Lower lobe of right lung (tissue), 2 donors: ENCODE results near the gene PPIB. TPM values are rescaled to one million over a fixed set of nuclear protein-coding genes. Genes with fewer than 3 reads are reported as not detected.

Experiments
- ATAC-seq, 2 donors: fragments of 200-7000 bp; cut with Tn5 transposase; one replicate each; pipeline ENCODE4 v1.9.1; 2020 to 2022; ENCODE audit warnings: mild to moderate bottlenecking in 2 of 2, moderate library complexity in 2 of 2
- DNase-seq: peaks from one replicate; pipeline ENCODE4 v3.0.0-alpha.2; 2020
- H3K27ac ChIP-seq: fragments of 200-600 bp; one replicate; pipeline ENCODE4 v1.8.0; 2022
- H3K27me3 ChIP-seq: fragments of 200-600 bp; one replicate; pipeline ENCODE4 v1.8.0; 2022; ENCODE audit warnings: low read depth
- H3K36me3 ChIP-seq: fragments of 200-600 bp; one replicate; pipeline ENCODE4 v1.8.0; 2022; ENCODE audit warnings: mild to moderate bottlenecking
- H3K4me1 ChIP-seq: fragments of 200-600 bp; one replicate; pipeline ENCODE4 v1.8.0; 2022
- H3K4me3 ChIP-seq: fragments of 200-600 bp; one replicate; pipeline ENCODE4 v1.8.0; 2022; ENCODE audit warnings: mild to moderate bottlenecking
- H3K9me3 ChIP-seq: fragments of 200-600 bp; one replicate; pipeline ENCODE4 v1.8.0; 2022
- intact Hi-C: fragments of 100-400 bp; cut with DNase I; formaldehyde crosslinking; loops from one replicate; pipeline ENCODE4 v1.11.0; 2022
- total RNA-seq: library from RNA; stranded (reverse); fragmentation: NEBNext Ultra II Directional; extraction: Animal tissue kit (Norgen Biotek cat#: 25700); gene quantifications from one replicate; pipeline ENCODE4 v1.2.1, GENCODE V29; 2021
- TF ChIP-seq, protein P1 (sequence below): fragments of 200-600 bp; IDR thresholded peaks from one replicate; pipeline ENCODE4 v1.8.0; 2022; ENCODE audit warnings: antibody characterized with exemption, mild to moderate bottlenecking
- donor health status: DM: no; HTN: yes; CAD: no; lungs with severe emphysema.

Gene PPIB
- total RNA-seq, 1 donor from 2014 or later, result 323 TPM

DNA sequence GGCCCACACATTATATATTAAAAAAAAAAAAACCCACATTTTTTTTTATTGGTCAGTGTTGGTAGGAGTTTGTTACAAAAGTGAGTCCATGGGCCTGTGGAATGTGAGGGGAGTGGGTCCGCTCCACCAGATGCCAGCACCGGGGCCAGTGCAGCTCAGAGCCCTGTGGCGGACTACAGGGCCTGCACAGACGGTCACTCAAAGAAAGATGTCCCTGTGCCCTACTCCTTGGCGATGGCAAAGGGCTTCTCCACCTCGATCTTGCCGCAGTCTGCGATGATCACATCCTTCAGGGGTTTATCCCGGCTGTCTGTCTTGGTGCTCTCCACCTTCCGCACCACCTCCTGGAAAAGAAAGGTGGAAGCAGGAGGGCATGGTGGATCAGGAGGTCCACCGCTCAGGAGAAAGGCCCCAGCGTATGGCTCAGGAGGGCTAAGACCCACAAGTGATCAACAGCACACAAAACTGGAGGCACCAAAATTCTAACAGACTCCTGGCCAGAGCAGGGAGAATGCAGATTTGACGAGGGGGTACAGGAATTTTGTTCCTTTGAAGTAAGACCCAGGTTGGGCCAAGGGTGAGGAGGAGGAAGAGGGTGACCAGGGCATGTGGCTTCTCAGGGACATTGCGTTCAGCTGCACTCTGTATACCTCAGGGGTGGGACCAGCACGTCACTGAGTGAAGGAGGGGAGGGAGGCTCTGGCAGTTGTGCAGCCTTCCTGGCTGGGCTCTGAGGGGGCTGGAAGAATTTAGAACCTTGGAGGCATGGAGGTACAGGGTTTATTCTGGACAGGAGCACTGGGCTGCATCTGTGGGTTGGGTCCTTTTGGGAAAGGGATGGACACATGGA lies 6.8 kb downstream of the PPIB start:
- intact Hi-C loops, result no loop called here

DNA sequence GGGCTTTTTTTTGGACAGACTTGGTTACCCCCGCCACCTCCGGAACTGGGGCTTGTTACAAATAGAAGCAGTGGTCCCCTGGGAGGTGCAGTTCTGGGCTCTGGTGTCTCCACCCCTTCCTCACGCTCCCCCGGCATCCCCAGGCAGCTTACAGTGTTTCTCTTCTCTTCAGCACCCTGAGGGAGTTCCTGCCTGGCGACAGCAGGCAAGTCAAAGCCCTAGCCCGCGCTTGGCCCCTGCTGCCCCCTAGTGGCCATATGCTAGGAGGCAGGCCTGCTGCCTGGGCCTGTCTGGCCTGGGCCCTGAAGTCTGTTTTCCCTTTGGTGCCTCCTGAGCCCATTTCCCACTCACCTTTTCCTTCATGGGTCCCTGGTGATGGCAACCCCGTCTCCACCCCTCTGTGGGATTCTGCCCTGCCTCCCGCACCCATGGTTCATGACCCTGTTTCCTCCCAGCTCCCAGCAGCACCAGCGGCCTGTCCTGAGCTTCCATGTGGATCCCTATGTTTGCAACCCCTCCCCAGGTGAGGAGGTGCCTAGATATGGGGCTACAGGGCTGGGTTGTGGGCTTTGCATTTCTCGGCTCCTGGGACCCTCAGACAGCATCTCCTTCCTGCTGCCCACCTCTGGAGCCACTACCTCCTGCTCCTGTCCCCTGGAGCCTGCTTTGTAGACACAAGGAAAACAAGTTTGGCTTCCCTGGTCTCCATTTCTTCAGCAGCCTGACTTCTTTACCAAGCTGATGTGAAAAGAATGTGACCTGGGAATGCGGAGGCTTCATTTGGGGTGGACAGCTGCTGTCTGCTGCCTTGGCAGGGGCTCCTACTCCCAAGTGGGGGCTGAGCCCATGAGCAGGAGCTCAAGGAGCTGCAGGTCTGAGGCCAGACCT lies 9.1 kb downstream of the PPIB start:
- Histone ChIP-seq H3K9me3 (no peaks in the 10 kb centered on the region), H3K36me3 (peaks cover 48% of the 10 kb centered on the region), H3K27ac (peak overlapping the region; percentile 4), H3K27me3 (peaks cover 22% of the 10 kb centered on the region), H3K4me3 (peak overlapping the region; percentile 63), H3K4me1 (peaks cover 48% of the 10 kb centered on the region)
- DNase-seq, result peak; percentile 93
- TF ChIP-seq, protein P1, sequence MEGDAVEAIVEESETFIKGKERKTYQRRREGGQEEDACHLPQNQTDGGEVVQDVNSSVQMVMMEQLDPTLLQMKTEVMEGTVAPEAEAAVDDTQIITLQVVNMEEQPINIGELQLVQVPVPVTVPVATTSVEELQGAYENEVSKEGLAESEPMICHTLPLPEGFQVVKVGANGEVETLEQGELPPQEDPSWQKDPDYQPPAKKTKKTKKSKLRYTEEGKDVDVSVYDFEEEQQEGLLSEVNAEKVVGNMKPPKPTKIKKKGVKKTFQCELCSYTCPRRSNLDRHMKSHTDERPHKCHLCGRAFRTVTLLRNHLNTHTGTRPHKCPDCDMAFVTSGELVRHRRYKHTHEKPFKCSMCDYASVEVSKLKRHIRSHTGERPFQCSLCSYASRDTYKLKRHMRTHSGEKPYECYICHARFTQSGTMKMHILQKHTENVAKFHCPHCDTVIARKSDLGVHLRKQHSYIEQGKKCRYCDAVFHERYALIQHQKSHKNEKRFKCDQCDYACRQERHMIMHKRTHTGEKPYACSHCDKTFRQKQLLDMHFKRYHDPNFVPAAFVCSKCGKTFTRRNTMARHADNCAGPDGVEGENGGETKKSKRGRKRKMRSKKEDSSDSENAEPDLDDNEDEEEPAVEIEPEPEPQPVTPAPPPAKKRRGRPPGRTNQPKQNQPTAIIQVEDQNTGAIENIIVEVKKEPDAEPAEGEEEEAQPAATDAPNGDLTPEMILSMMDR, result peak; percentile 100
- peak; percentile 82 to 93 for ATAC-seq
- intact Hi-C loops, result no loop called here

More for the DNA sequence above, 6.8 kb downstream of the PPIB start:
- Histone ChIP-seq H3K27me3 (peaks cover 22% of the 10 kb centered on the region), H3K4me3 (no peak overlapping the region), H3K36me3 (peaks cover 71% of the 10 kb centered on the region), H3K27ac (no peak overlapping the region), H3K4me1 (peaks cover 58% of the 10 kb centered on the region), H3K9me3 (no peaks in the 10 kb centered on the region)
- TF ChIP-seq, protein P1, result no peak
- DNase-seq (no peak), ATAC-seq (no peak)

DNA sequence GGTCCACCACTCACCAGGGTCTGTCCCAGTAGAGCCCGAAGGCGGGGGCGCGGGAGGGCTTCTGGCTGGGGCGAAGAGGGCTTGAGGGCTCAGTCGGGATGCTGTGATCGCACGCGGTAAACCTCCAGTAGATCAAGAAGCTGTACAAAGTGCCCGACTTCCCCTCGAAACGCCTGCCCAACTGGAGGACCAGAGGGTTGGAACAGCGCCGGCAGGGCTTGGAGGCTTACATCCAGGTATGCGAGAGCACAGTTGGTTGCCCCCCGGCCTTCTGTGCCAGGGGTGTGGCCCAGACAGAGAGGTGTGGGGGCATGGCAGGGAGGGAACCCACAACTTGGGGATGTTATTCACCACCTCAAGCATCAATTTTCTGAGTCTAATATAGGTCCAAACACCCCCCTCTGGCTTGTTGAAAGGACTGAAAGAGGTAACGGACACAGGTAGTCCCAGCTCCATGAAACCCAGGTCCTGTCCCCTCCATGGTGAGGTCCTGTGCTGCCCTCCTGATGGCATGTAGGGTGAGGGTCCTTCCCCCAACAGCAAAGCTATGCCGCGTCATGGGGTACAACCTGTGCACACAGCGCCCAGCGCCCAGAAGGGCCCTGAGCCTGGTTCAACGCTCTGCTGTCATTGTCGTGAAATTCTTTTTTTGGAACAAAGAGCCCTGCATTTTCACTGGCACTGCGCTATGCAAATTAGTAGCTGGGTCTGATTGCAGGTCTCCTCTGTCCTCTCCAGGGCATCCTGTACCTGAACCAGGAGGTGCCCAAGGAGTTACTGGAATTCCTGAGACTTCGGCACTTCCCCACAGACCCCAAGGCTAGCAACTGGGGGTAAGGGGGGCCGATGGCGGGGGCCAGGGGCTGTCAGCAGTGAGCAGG lies 10.1 kb downstream of the PPIB start:
- Histone ChIP-seq H3K27me3 (peaks cover 22% of the 10 kb centered on the region), H3K4me3 (peak overlapping the region; percentile 63), H3K4me1 (peaks cover 44% of the 10 kb centered on the region), H3K36me3 (peaks cover 38% of the 10 kb centered on the region), H3K27ac (no peak overlapping the region), H3K9me3 (no peaks in the 10 kb centered on the region)
- TF ChIP-seq, protein P1, result no peak
- DNase-seq, result peak; percentile 55
- ATAC-seq, result peak; percentile 2 to 4
- intact Hi-C loops, result no loop called here

DNA sequence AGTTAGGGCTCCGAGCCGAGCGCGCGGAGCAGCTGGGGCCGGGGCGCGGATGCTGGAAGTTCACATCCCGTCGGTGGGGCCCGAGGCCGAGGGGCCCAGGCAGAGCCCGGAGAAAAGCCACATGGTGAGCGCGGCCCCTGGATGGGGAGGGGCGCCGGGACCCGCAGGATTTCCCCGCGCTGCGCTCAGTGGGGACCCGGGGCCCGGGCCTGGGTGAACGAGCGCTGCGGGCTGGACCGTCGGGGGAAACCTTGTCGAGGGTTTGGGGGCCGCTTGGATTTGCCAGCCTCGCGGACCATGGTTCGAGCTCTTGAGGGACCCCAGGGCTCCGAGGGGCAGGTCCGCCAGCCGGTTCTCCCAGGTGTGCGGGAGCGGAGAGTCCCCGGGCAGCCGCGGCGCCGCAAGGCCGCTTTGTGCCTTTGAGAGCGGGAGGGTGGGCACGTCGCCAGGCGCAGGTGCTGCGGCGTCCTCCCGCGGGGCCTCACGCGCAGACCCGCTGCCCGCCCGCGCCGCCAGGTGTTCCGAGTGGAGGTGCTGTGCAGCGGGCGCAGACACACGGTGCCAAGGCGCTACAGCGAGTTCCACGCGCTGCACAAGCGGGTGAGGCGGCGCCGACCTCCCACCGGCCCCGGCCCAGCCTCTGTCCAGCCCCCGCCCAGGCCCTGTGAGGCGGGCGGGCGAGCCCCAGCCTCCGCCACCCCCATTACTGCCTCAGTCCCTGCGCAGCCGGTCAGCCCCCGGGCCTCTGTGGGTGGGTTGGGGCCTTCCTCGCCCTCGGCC lies 10.9 kb downstream of the PPIB start, which contains the start of gene SNX22:
TSS of gene SNX22 (plus strand) at position 5 of the 780 bp plus-strand sequence. CDS start at position 50, 45 bp downstream.
- H3K4me1 ChIP-seq, result peaks cover 44% of the 10 kb centered on the region
- TF ChIP-seq, protein P1, result no peak
- peak within 1 kb of the TSS; percentile 63 for H3K4me3 ChIP-seq
- DNase-seq (peak; percentile 66), ATAC-seq (peak; percentile 41)
- peaks cover 22% of the 10 kb centered on the region for H3K27me3 ChIP-seq
- no peaks in the 10 kb centered on the region for H3K9me3 ChIP-seq
- intact Hi-C loops, result no loop called here
- H3K36me3 ChIP-seq, result peaks cover 30% of the 10 kb centered on the region
- no peak within 1 kb of the TSS for H3K27ac ChIP-seq
